IMR-90 (cell line): ENCODE data around the gene RALGPS2. TPM values are rescaled to one million over a fixed set of nuclear protein-coding genes. Genes with fewer than 3 reads are reported as not detected.

Source experiments
- ATAC-seq: fragments of 200-7000 bp; cut with Tn5 transposase; 2 replicates; pipeline ENCODE4 v1.9.1; 2020; ENCODE audit warnings: low read depth, mild to moderate bottlenecking, moderate library complexity
- BruUV-seq: library from RNA; stranded (reverse); fragments of 400-500 nt; replicated peaks from 2 replicates; lab custom pipeline; 2021; lab: Mats Ljungman, UMichigan
- CTCF ChIA-PET: fragments of 300-600 bp; formaldehyde crosslinking; extraction: SDS; loops from one replicate; lab custom pipeline; 2021; ENCODE audit warnings: antibody characterized with exemption; lab: Yijun Ruan, JAX
- POLR2A ChIA-PET: fragments of 300-600 bp; sonication (Branson Sonifier 250); formaldehyde crosslinking; loops from one replicate; lab custom pipeline; 2022; ENCODE audit warnings: antibody characterized with exemption; ENCODE audit not compliant: unreplicated experiment; lab: Charles Lee
- DNase-seq: peaks from one replicate; pipeline ENCODE4 v3.0.0; 2013
- H2AFZ ChIP-seq: replicated peaks from 2 replicates; pipeline ENCODE3; 2013; ENCODE audit warnings: low read length, mild to moderate bottlenecking; ENCODE audit not compliant: poor library complexity
- H2AK5ac ChIP-seq: 2 replicates; pipeline ENCODE4 v1.6.1; 2013; ENCODE audit warnings: low read depth, low read length, inconsistent platforms
- H2AK9ac ChIP-seq: replicated peaks from 2 replicates; pipeline ENCODE3; 2013; ENCODE audit warnings: mild to moderate bottlenecking, low read depth, low read length, moderate library complexity; ENCODE audit not compliant: poor library complexity
- H2BK120ac ChIP-seq: 2 replicates; pipeline ENCODE4 v1.6.1; 2013; ENCODE audit warnings: low read depth, low read length, inconsistent platforms
- H2BK15ac ChIP-seq: 3 replicates; pipeline ENCODE4 v1.6.1; 2013; ENCODE audit warnings: low read depth, low read length, inconsistent platforms
- H2BK20ac ChIP-seq: 2 replicates; pipeline ENCODE4 v1.6.1; 2013; ENCODE audit warnings: low read depth, mild to moderate bottlenecking, inconsistent platforms, low read length, moderate library complexity
- H2BK5ac ChIP-seq: 2 replicates; pipeline ENCODE4 v1.6.1; 2013; ENCODE audit warnings: mild to moderate bottlenecking, low read depth, low read length, inconsistent platforms; ENCODE audit not compliant: poor library complexity, severe bottlenecking
- H3K14ac ChIP-seq: replicated peaks from 2 replicates; pipeline ENCODE4 v1.6.1; 2013; ENCODE audit warnings: low read depth, low read length, inconsistent platforms
- H3K18ac ChIP-seq: 2 replicates; pipeline ENCODE4 v1.6.1; 2013; ENCODE audit warnings: low read depth, low read length, control low read depth
- H3K23ac ChIP-seq: 2 replicates; pipeline ENCODE4 v1.6.1; 2013; ENCODE audit warnings: low read depth, low read length, inconsistent platforms
- H3K27ac ChIP-seq: 2 replicates; pipeline ENCODE4 v1.5.1; 2013; ENCODE audit warnings: mild to moderate bottlenecking, control low read depth, low read length; ENCODE audit not compliant: insufficient read depth
- H3K27me3 ChIP-seq: 2 replicates; pipeline ENCODE4 v1.6.1; 2013; ENCODE audit warnings: low read length; ENCODE audit not compliant: control insufficient read depth, insufficient read depth
- H3K36me3 ChIP-seq: 2 replicates; pipeline ENCODE4 v1.6.1; 2013; ENCODE audit warnings: low read length, mixed read lengths; ENCODE audit not compliant: control insufficient read depth, insufficient read depth
- H3K4ac ChIP-seq: 2 replicates; pipeline ENCODE4 v1.6.1; 2013; ENCODE audit warnings: low read depth, low read length, inconsistent platforms
- H3K4me1 ChIP-seq: 2 replicates; pipeline ENCODE4 v1.6.1; 2013; ENCODE audit warnings: low read length, mixed read lengths; ENCODE audit not compliant: control insufficient read depth, insufficient read depth
- H3K4me2 ChIP-seq: 2 replicates; pipeline ENCODE4 v1.6.1; 2013; ENCODE audit warnings: low read depth, mild to moderate bottlenecking, control low read depth, low read length, moderate library complexity
- H3K4me3 ChIP-seq: 2 replicates; pipeline ENCODE4 v1.5.1; 2013; ENCODE audit warnings: low read depth, mild to moderate bottlenecking, control low read depth, low read length, moderate library complexity; ENCODE audit not compliant: insufficient read depth
- H3K56ac ChIP-seq: 2 replicates; pipeline ENCODE4 v1.6.1; 2013; ENCODE audit warnings: low read length, inconsistent platforms; ENCODE audit not compliant: insufficient read depth; ENCODE audit errors: extremely low read depth
- H3K79me1 ChIP-seq, 2 experiments: 2 replicates each; pipeline ENCODE4 v1.6.1; 2013; ENCODE audit warnings: low read length in 2 of 2, inconsistent platforms in 1 of 2, low read depth in 1 of 2
- H3K9ac ChIP-seq: 2 replicates; pipeline ENCODE4 v1.6.1; 2013; ENCODE audit warnings: low read depth, low read length, control low read depth
- H3K9me1 ChIP-seq: 2 replicates; pipeline ENCODE4 v1.6.1; 2013; ENCODE audit warnings: low read length, inconsistent platforms; ENCODE audit not compliant: insufficient read depth
- H3K9me3 ChIP-seq: 2 replicates; pipeline ENCODE4 v1.6.1; 2013; ENCODE audit warnings: low read length; ENCODE audit not compliant: control insufficient read depth, insufficient read depth
- H4K20me1 ChIP-seq: 2 replicates; pipeline ENCODE4 v1.6.1; 2013; ENCODE audit warnings: low read length, inconsistent platforms; ENCODE audit not compliant: insufficient read depth
- H4K5ac ChIP-seq: 2 replicates; pipeline ENCODE4 v1.6.1; 2013; ENCODE audit warnings: mild to moderate bottlenecking, low read depth, low read length, control low read depth
- H4K8ac ChIP-seq, 2 experiments: 2 replicates each; pipeline ENCODE4 v1.6.1; 2013; ENCODE audit warnings: low read depth in 2 of 2, low read length in 2 of 2, control low read depth in 1 of 2, inconsistent platforms in 1 of 2
- H4K91ac ChIP-seq: 2 replicates; pipeline ENCODE4 v1.6.1; 2013; ENCODE audit warnings: low read depth, low read length, inconsistent platforms; ENCODE audit not compliant: insufficient read depth
- BHLHE40 ChIP-seq: fragments of 150-350 bp; IDR thresholded peaks from 2 replicates; pipeline ENCODE4 v1.6.1; 2016; ENCODE audit warnings: mild to moderate bottlenecking, low read depth, low read length
- CEBPB ChIP-seq: IDR thresholded peaks from 2 replicates; pipeline ENCODE4 v1.6.1; 2012; ENCODE audit warnings: low read depth, low read length, improper control_type of control experiment
- CHD1 ChIP-seq: IDR thresholded peaks from 2 replicates; pipeline ENCODE4 v1.6.1; 2012; ENCODE audit warnings: low read depth, low read length, improper control_type of control experiment
- ELK1 ChIP-seq: fragments of 150-350 bp; IDR thresholded peaks from 2 replicates; pipeline ENCODE4 v1.6.1; 2016; ENCODE audit warnings: low read depth, mild to moderate bottlenecking, low read length, moderate library complexity, borderline replicate concordance
- FOS ChIP-seq: fragments of 150-350 bp; IDR thresholded peaks from 2 replicates; pipeline ENCODE4 v1.6.1; 2016; ENCODE audit warnings: low read depth, low read length
- MAFK ChIP-seq: IDR thresholded peaks from 2 replicates; pipeline ENCODE4 v1.6.1; 2012; ENCODE audit warnings: low read depth, low read length, improper control_type of control experiment
- MXI1 ChIP-seq: IDR thresholded peaks from 2 replicates; pipeline ENCODE4 v1.6.1; 2012; ENCODE audit warnings: low read depth, mild to moderate bottlenecking, low read length, moderate library complexity, borderline replicate concordance
- RAD21 ChIP-seq: IDR thresholded peaks from 2 replicates; pipeline ENCODE4 v1.6.1; 2012; ENCODE audit warnings: low read length, improper control_type of control experiment
- RCOR1 ChIP-seq: IDR thresholded peaks from 2 replicates; pipeline ENCODE4 v1.6.1; 2012; ENCODE audit warnings: mild to moderate bottlenecking, low read length, improper control_type of control experiment; ENCODE audit not compliant: insufficient replicate concordance
- RFX5 ChIP-seq: IDR thresholded peaks from 2 replicates; pipeline ENCODE4 v1.8.0; 2012; ENCODE audit warnings: low read depth, mild to moderate bottlenecking, low read length, moderate library complexity
- SMC3 ChIP-seq: fragments of 150-350 bp; IDR thresholded peaks from 2 replicates; pipeline ENCODE4 v1.6.1; 2016; ENCODE audit warnings: low read depth, mild to moderate bottlenecking, antibody characterized with exemption, low read length, moderate library complexity
- USF2 ChIP-seq: fragments of 150-350 bp; IDR thresholded peaks from 2 replicates; pipeline ENCODE4 v1.6.1; 2017; ENCODE audit warnings: mild to moderate bottlenecking, antibody characterized with exemption, low read length, low read depth
- WGBS, 2 experiments: methylation state at CpG; one replicate each; pipeline versions ENCODE4 v1.1.5 to v1.1.7; 2013; ENCODE audit warnings: missing lambda C conversion rate in 2 of 2; ENCODE audit not compliant: insufficient read length in 1 of 2; ENCODE audit errors: extremely low coverage in 2 of 2; 5-methylcytosine and 5-hydroxymethylcytosine counted together
- dilution Hi-C: fragments of 300-500 bp; cut with HindIII; formaldehyde crosslinking; loops from one replicate; pipeline ENCODE4 v1.14.3; 2018; ENCODE audit warnings: low sequenced_read_pairs; ENCODE audit not compliant: unreplicated experiment
- in situ Hi-C: fragments of 300-500 bp; cut with MboI; formaldehyde crosslinking; loops from 3 replicates; pipeline ENCODE4 v1.14.3; 2019; ENCODE audit warnings: low sequenced_read_pairs, inconsistent platforms, mixed read lengths
- intact Hi-C: fragments of 100-400 bp; cut with micrococcal nuclease; formaldehyde crosslinking; loops from 2 replicates; pipeline ENCODE4 v1.10.0; 2022
- polyA plus RNA-seq, 3 experiments: library from polyadenylated mRNA; depleted of rRNA; stranded (reverse); fragments of >200 nt; gene quantifications; 2 replicates each; pipeline ENCODE4 v1.2.3, GENCODE V29; 2012; ENCODE audit warnings: low replicate concordance in 1 of 3
- total RNA-seq: library from RNA; depleted of rRNA; stranded (reverse); fragments of >200 nt; gene quantifications from 2 replicates; pipeline ENCODE4 v1.2.3, GENCODE V29; 2012

RALGPS2 gene
- total and polyA plus RNA-seq, 2 of the 4 experiments (the other 2 are of a cell fraction): 13.8 to 148 TPM

GRCh38 chr1:178969226-178969987 lies 244.4 kb downstream of the RALGPS2 start:
- Histone ChIP-seq H3K23ac (no peak overlapping the region), H4K8ac (no peak overlapping the region), H2AK5ac (no peak overlapping the region), H3K4me3 (no peak overlapping the region), H2BK15ac (no peak overlapping the region), H3K79me1 (no peaks in the 10 kb centered on the region), H4K20me1 (no peaks in the 10 kb centered on the region), H3K27ac (no peak overlapping the region), H3K27me3 (peaks cover 15% of the 10 kb centered on the region), H2AFZ (no peak overlapping the region), H4K91ac (no peak overlapping the region), H3K18ac (no peak overlapping the region), H3K4me1 (no peaks in the 10 kb centered on the region; the same call in 1 of the 2 replicates), H4K5ac (no peak overlapping the region), H3K14ac (no peak overlapping the region), H3K56ac (no peak overlapping the region), H3K9me1 (no peaks in the 10 kb centered on the region), H3K36me3 (no peaks in the 10 kb centered on the region), H3K4ac (no peak overlapping the region), H2BK120ac (no peak overlapping the region), H2AK9ac (no peak overlapping the region), H3K4me2 (no peak overlapping the region), H3K9ac (no peak overlapping the region), H2BK20ac (no peak overlapping the region), H2BK5ac (no peak overlapping the region), H3K9me3 (peaks cover 12% of the 10 kb centered on the region)
- CTCF ChIA-PET: no interaction called here
- DNase-seq (no peak), ATAC-seq (no peak)
- dilution Hi-C loops (no loop called here), in situ Hi-C loops (no loop called here), intact Hi-C loops (no loop called here)
- POLR2A ChIA-PET: no interaction called here
- 77% methylated on average over 3 of the region's 9 CpGs; no CpG with 5 or more reads in 1 of the 2 experiments for WGBS, 2 experiments
- BruUV-seq: no TSS peak
- TF ChIP-seq RFX5: no peak
- no peak for TF ChIP-seq FOS
- no peak for TF ChIP-seq SMC3
- TF ChIP-seq ELK1: no peak
- TF ChIP-seq RAD21: no peak
- TF ChIP-seq MAFK: no peak
- TF ChIP-seq BHLHE40: no peak
- TF ChIP-seq CEBPB: no peak
- TF ChIP-seq CHD1: no peak
- no peak for TF ChIP-seq RCOR1
- no peak for TF ChIP-seq USF2
- no peak for TF ChIP-seq MXI1
